ENCODE results near the gene VPS25. TPM values are rescaled to one million over a fixed set of nuclear protein-coding genes. Genes with fewer than 3 reads are reported as not detected.
A peak's percentile ranks its signal among the peaks of the same experiment; 100 is the strongest.

VPS25 gene
- total RNA-seq, 2 donors from 2014 or later, result 86.9 to 105 TPM

DNA sequence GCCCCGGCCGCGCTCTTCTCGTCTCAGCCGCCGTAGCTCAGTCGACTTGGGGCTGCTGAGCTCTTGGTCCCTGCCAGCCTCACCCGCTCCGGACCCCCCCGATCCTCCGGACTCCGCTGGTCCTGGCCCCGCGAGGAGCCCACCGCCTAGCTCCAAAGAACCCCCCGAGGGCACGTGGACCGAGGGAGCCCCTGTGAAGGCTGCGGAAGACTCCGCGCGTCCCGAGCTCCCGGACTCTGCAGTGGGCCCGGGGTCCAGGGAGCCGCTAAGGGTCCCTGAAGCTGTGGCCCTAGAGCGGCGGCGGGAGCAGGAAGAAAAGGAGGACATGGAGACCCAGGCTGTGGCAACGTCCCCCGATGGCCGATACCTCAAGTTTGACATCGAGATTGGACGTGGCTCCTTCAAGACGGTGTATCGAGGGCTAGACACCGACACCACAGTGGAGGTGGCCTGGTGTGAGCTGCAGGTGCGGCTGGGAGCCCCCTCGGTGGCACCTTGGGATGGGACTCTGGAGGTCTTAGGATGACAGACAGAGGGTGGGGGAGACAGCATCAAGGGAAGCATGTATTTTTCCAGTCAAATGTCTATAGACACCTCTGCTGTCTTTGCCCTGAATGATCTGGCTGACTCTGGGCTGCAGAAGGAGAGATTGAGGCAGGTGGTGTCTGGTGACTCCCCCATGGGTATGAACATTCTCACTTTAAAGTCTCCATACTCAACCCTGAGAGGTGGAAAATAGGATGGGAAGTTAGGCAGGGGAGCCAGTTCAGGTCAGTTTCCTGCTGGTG is 7.8 kb downstream of the VPS25 start:
- H3K4me1 ChIP-seq, result no peaks in the 10 kb centered on the region
- peaks cover 6% of the 10 kb centered on the region for H3K27me3 ChIP-seq
- peak overlapping the region; percentile 77 to 82 for H3K9ac ChIP-seq (ENCODE audit: low read depth in 2 of 2, low read length in 2 of 2)

DNA sequence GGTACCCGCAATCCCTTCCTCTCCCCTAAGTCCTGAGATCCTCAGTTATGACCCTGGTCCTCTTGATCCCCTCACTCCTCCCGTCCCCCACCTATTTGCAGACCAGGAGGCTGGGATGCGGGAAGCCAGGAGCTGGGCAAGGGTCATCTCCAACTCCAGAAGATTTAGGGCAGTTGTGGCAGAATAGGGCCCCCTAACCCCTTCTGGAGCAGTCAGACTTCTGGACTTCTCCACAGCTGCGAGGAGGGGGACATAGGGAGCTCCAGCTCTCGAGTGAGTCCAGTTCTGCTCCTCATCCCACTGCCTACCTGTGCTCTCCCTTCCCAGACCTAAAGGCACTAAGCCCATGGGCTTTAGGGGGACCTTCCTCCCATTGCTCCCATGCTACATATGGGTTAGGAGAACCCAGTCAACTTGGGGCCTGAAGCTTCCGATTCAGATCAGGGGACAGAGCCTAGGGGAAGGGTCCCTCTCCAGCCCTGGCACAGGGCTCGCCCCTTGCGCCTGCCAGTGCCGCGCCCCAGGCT is 8.5 kb downstream of the VPS25 start:
- Histone ChIP-seq H3K4me1 (no peaks in the 10 kb centered on the region), H3K27me3 (peaks cover 6% of the 10 kb centered on the region), H3K4me3 (peak overlapping the region; percentile 48), H3K9me3 (no peaks in the 10 kb centered on the region), H3K27ac (no peak overlapping the region), H3K36me3 (no peaks in the 10 kb centered on the region), H3K9ac (ENCODE audit: low read depth in 2 of 2, low read length in 2 of 2) (peak overlapping the region; percentile 77 to 82)
- DNase-seq, result no peak
- intact Hi-C loops (cut with DNase I), result no loop called here
- TF ChIP-seq, protein P1, sequence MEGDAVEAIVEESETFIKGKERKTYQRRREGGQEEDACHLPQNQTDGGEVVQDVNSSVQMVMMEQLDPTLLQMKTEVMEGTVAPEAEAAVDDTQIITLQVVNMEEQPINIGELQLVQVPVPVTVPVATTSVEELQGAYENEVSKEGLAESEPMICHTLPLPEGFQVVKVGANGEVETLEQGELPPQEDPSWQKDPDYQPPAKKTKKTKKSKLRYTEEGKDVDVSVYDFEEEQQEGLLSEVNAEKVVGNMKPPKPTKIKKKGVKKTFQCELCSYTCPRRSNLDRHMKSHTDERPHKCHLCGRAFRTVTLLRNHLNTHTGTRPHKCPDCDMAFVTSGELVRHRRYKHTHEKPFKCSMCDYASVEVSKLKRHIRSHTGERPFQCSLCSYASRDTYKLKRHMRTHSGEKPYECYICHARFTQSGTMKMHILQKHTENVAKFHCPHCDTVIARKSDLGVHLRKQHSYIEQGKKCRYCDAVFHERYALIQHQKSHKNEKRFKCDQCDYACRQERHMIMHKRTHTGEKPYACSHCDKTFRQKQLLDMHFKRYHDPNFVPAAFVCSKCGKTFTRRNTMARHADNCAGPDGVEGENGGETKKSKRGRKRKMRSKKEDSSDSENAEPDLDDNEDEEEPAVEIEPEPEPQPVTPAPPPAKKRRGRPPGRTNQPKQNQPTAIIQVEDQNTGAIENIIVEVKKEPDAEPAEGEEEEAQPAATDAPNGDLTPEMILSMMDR (IDR thresholded peaks at IDR 0.05), result no peak

More for the DNA sequence above, 7.8 kb downstream of the VPS25 start:
- Histone ChIP-seq H3K27ac (peak overlapping the region; percentile 88), H3K36me3 (no peaks in the 10 kb centered on the region), H3K4me3 (peak overlapping the region; percentile 48), H3K9me3 (no peaks in the 10 kb centered on the region)
- TF ChIP-seq, protein P1 (IDR thresholded peaks at IDR 0.05), result no peak
- intact Hi-C loops (cut with DNase I), result no loop called here
- DNase-seq, result no peak

DNA sequence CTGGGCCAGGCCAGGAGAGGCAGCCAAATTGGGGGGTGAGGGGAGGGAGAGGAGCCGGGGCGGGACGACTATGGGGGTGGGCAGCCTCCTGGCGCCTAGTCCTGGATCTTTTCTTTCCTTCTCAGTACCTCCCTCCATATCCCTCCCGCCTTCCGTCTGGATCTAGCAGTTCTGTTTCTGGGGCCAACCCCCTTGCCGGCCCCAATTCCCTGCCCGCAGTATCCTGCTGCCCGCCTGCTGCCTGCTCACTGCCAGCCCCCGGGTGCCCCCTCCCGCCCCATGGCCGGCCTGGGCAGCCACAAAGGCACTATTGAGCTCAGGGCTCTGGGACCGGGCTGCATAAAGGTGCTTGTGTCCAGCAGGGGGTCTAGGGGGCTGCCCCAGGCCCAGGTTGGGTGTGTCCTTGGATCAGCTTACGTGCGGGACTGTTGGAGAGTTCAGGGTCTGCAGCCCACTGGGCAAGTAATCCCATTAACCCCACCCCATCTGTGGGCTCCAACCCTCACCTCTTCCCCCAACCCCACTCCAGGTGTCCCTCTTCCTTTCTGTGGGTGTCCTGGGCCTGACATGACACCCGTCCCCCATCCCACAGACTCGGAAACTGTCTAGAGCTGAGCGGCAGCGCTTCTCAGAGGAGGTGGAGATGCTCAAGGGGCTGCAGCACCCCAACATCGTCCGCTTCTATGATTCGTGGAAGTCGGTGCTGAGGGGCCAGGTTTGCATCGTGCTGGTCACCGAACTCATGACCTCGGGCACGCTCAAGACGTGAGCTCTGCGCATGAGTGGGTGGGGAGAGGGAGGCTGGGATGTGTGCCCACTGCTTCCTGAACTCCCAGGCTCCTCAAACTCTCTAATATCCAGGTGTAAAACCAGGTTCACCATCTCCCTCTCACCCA is 9.2 kb downstream of the VPS25 start:
- intact Hi-C loops (cut with DNase I), result no loop called here
- Histone ChIP-seq H3K9ac (ENCODE audit: low read depth in 2 of 2, low read length in 2 of 2) (peak overlapping the region; percentile 77 to 82), H3K27ac (no peak overlapping the region), H3K27me3 (peaks cover 6% of the 10 kb centered on the region), H3K9me3 (no peaks in the 10 kb centered on the region), H3K4me3 (peak overlapping the region; percentile 48), H3K4me1 (no peaks in the 10 kb centered on the region), H3K36me3 (no peaks in the 10 kb centered on the region)
- DNase-seq, result no peak
- TF ChIP-seq, protein P1 (IDR thresholded peaks at IDR 0.05), result no peak

DNA sequence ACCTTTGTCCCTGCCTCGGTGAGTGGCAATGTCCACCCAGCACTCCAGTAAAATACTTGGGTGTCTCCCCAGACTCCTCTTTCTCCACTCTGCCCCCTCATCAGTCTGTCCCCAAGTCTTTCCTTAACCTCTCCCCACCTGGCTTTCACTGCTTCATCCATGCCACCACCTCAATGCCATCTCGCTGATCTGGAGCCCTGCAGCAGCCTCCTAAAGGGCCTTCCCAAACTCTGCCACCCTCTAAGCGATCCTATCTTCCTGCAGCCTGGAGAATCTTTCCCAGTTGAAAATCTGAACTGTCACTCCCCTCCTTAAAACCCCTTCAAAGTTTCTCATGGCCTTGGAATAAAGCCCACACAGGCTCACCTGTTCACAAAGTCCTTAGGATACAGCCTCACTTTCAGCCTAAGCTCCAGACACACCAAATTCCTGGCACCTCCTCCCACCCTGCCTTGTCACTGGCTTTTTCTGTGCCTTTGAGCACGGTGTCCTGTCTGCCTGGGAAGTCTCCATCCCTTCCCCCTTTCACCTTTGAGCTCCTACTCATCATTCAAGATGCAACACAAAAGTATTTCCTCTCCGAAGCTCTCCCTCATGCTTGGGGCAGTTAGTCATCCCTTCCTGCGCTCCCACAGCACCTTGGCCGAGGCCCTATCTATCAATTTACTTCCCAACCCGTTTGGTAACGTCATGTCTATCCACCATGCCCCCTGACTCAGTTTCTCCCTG is 10.0 kb downstream of the VPS25 start:
- intact Hi-C loops (cut with DNase I), result no loop called here
- Histone ChIP-seq H3K4me1 (no peaks in the 10 kb centered on the region), H3K9me3 (no peaks in the 10 kb centered on the region), H3K9ac (ENCODE audit: low read depth in 2 of 2, low read length in 2 of 2) (peak overlapping the region in 1 of 2 donors; percentile 82), H3K4me3 (peak overlapping the region; percentile 48), H3K27me3 (peaks cover 6% of the 10 kb centered on the region), H3K27ac (no peak overlapping the region), H3K36me3 (no peaks in the 10 kb centered on the region)
- TF ChIP-seq, protein P1 (IDR thresholded peaks at IDR 0.05), result no peak
- no peak for DNase-seq

DNA sequence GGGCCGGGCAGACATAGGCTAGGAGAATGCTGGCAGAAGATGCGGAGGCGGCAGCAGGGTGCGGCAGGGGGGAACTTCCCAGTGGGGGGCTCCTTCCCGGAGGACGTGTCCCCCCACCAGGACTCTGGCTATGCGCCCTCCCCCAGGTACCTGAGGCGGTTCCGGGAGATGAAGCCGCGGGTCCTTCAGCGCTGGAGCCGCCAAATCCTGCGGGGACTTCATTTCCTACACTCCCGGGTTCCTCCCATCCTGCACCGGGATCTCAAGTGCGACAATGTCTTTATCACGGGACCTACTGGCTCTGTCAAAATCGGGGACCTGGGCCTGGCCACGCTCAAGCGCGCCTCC is 10.5 kb downstream of the VPS25 start:
- Histone ChIP-seq H3K27me3 (peaks cover 6% of the 10 kb centered on the region), H3K9me3 (no peaks in the 10 kb centered on the region), H3K9ac (ENCODE audit: low read depth in 2 of 2, low read length in 2 of 2) (no peak overlapping the region), H3K36me3 (no peaks in the 10 kb centered on the region), H3K4me3 (no peak overlapping the region), H3K27ac (no peak overlapping the region), H3K4me1 (no peaks in the 10 kb centered on the region)
- no peak for DNase-seq
- TF ChIP-seq, protein P1 (IDR thresholded peaks at IDR 0.05), result no peak
- intact Hi-C loops (cut with DNase I), result no loop called here
